Measurements from ENCODE around the gene ABCB9. TPM values are rescaled to one million over a fixed set of nuclear protein-coding genes. Genes with fewer than 3 reads are reported as not detected.
"Not testable (repeated sequence)": the region's sequence is repeated elsewhere in the genome, so short reads cannot be mapped to it uniquely, and the experiment has no call there.

Gene ABCB9
- polyA plus RNA-seq, 1 experiment, result 6.1 TPM

DNA sequence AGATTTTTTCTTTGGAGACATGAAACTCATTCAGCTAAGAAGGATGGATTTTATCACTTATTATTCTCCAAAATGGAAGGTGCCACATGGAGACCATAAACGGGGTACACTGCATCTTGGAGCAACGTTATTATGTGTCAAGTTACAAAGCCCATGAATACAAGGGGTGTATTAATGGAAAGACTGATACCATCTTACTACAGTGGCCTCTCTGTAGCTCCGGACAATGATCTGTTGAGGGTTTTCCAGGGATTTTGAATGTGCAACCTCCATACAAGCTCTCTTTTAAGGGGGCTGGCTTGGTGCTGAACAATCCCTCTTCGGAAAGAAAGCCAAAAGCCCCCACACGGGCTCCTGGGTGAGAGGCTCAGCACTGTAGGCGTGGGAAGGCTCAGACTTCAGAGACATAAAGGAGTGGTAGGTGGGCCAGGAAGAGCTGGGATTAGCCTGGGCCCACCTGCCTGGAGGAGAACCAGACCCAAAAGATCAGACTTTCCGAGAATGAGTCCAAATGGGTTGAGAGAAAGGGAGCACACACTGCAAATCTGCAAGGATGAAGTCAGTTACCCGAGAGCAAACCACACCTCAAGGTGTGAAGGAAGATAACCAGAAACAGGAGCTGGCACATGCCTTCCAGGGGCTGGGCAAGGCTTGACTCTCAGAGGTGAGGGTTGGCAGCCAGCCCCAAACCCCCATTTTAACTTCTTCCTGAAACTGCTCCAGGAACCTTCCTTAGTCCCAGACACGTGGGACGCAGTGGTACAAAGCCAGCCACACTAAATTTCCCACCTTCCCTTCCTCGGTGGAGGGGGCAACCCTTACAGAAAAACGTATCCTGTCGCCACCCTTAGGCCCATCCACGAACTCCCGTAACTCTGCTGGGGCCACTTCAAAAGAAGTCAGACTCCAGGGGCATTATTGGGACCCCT lies 71.8 kb downstream of the ABCB9 start:
- ChIA-PET CTCF (interaction anchor here (1.2 to 1.3 kb wide), 3 partner anchors 12 to 34 kb away, joined by 3 to 8 read pairs (median 5); no protein-coding TSS in a partner anchor), POLR2A (no interaction called here)
- H3K27me3 ChIP-seq (ENCODE audit: control insufficient read depth, insufficient read depth, low read length), result no peaks in the 10 kb centered on the region
- H3K36me3 ChIP-seq (ENCODE audit: control insufficient read depth, insufficient read depth, low read length), result no peaks in the 10 kb centered on the region
- TF ChIP-seq, protein P1, sequence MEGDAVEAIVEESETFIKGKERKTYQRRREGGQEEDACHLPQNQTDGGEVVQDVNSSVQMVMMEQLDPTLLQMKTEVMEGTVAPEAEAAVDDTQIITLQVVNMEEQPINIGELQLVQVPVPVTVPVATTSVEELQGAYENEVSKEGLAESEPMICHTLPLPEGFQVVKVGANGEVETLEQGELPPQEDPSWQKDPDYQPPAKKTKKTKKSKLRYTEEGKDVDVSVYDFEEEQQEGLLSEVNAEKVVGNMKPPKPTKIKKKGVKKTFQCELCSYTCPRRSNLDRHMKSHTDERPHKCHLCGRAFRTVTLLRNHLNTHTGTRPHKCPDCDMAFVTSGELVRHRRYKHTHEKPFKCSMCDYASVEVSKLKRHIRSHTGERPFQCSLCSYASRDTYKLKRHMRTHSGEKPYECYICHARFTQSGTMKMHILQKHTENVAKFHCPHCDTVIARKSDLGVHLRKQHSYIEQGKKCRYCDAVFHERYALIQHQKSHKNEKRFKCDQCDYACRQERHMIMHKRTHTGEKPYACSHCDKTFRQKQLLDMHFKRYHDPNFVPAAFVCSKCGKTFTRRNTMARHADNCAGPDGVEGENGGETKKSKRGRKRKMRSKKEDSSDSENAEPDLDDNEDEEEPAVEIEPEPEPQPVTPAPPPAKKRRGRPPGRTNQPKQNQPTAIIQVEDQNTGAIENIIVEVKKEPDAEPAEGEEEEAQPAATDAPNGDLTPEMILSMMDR (IDR thresholded peaks at IDR 0.05; ENCODE audit: insufficient read depth, low read depth, low read length), result no peak
- no peak for DNase-seq (ENCODE audit: low read depth)
- H3K4me3 ChIP-seq (ENCODE audit: low read depth, low read length), result peak overlapping the region; percentile 92

DNA sequence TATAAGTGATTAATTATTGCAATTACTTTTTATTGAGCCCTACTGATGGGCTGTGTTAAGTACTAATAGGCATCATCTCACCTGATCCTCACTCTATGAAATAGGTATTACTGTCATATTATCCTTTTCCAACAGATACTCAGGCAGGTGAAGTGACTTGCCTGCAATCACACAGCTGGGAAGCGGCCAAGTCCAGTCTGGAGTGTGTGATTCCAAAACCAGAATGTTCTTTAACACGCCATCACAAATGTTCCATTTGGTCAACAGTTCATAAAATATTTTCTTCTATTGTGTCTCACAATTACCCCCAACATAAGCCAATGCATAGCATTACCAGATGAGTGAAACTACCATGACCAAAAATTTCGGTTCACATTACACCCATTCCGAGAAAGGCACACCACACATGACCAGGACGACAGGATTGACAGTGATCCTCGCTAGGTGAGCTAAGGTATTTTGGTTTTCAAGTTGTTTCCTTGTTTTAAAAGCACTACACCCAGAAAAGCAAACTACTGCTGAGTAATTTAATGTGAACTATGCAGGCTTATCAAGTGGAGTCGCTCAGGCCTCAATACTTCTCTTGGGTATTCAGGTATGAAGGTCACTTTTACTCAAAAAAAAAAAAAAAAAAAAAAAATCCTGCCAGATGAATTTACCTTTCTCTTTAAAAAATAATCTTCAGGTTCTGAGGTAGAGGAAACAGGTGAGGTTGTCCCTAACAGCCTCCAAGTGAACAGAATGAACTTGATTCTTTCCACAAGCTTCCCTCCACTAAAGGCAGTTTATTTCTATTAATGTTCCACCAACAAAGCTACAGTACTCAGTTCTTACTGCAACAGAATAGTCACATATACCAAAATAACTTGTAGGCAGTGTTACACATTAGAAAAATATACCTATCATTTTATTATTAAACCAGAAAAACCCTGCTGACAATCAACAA lies 72.8 kb downstream of the ABCB9 start:
- CTCF ChIA-PET, result interaction anchor here (0.6 to 1.3 kb wide), 3 partner anchors 14 to 60 kb away, joined by 3 to 8 read pairs (median 5); no protein-coding TSS in a partner anchor
- POLR2A ChIA-PET, result no interaction called here
- no peak for DNase-seq (ENCODE audit: low read depth)
- Histone ChIP-seq H3K36me3 (ENCODE audit: control insufficient read depth, insufficient read depth, low read length) (no peaks in the 10 kb centered on the region), H3K4me3 (ENCODE audit: low read depth, low read length) (no peak overlapping the region), H3K27me3 (ENCODE audit: control insufficient read depth, insufficient read depth, low read length) (no peaks in the 10 kb centered on the region)
- TF ChIP-seq, protein P1 (IDR thresholded peaks at IDR 0.05; ENCODE audit: insufficient read depth, low read depth, low read length), result no peak

DNA sequence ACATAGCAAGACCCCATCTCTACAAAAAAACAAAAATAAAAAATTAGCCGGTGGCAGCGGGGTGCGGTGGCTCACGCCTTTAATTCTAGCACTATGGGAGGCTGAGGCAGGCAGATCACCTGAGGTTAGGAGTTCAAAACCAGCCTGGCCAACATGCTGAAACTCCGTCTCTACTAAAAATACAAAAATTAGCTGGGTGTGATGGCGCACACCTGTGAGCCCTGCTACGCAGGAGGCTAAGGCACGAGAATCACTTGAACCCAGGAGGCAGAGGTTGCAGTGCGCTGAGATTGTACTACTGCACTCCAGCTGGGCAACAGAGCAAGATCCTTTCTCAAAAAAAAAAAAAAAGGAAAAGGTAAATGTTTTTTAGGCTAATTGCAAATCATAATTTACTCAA lies 73.5 kb downstream of the ABCB9 start:
- H3K36me3 ChIP-seq (ENCODE audit: control insufficient read depth, insufficient read depth, low read length); H3K27me3 ChIP-seq (ENCODE audit: control insufficient read depth, insufficient read depth, low read length); DNase-seq (ENCODE audit: low read depth); H3K4me3 ChIP-seq (ENCODE audit: low read depth, low read length); POLR2A ChIA-PET; CTCF ChIA-PET: not testable (repeated sequence)

DNA sequence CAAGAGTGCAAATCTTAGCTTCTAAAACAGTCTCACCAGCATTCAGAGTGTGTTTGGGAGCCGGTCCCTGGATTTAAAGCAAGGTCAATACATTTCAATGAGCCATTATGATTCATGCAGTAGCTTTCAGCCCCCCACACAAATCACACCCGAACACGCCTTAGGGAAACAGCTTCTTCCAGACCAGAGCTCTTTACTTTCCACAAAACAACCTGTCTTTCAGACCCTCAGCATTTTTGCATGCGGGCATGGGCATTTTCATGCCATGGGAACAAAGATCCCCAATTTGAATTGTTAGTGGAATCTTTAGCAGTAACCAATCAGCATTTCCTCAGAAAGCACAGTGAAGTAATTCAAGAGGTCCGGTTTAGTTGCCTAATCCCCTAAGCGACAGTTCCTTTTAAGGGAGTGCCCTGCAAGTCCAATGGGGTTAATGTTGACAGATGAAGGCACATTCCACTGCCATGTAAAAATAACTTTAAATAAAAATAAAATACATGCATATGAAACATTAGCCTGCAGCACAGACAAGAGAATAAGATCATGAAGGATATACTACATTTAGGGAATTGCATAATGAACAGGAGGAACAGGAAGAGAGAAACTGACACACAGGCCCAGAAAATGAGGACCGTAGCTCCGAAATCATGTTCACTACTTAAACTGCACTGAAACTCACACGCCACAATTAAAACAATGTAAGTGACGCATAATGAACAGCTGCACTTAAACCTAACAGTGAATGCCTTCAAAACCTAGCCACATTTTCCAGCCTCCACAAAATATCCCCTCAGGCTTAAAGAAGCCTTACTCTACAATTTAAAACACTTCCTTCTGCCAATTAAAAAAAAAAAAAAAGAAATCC lies 74.4 kb downstream of the ABCB9 start:
- H3K36me3 ChIP-seq (ENCODE audit: control insufficient read depth, insufficient read depth, low read length), result no peaks in the 10 kb centered on the region
- H3K27me3 ChIP-seq (ENCODE audit: control insufficient read depth, insufficient read depth, low read length), result no peaks in the 10 kb centered on the region
- CTCF ChIA-PET, result interaction anchor here (1.1 to 1.6 kb wide), 2 partner anchors 11 to 53 kb away, joined by 5 read pairs; no protein-coding TSS in a partner anchor
- peak overlapping the region; percentile 4; the same call in 1 of the 2 replicates for H3K4me3 ChIP-seq (ENCODE audit: low read depth, low read length)
- DNase-seq (ENCODE audit: low read depth), result peak; percentile 55
- POLR2A ChIA-PET, result interaction anchor here (0.7 to 0.9 kb wide), 2 partner anchors 12 to 82 kb away, joined by 3 to 4 read pairs; no protein-coding TSS in a partner anchor
- TF ChIP-seq, protein P1 (IDR thresholded peaks at IDR 0.05; ENCODE audit: insufficient read depth, low read depth, low read length), result no peak
